DOHH2 (cell line): ENCODE measurements around the gene CLN5.

Source experiments
- H3F3A ChIP-seq: fragments of 200-600 bp; sonication (generic), shearing (Covaris generic); 2 replicates; pipeline ENCODE4 v1.6.0; 2016; ENCODE audit warnings: antibody characterized with exemption, mild to moderate bottlenecking; ENCODE audit not compliant: control insufficient read depth, insufficient read depth
- H3K27ac ChIP-seq: fragments of 200-600 bp; sonication (generic); 2 replicates; pipeline ENCODE4 v1.5.1; 2014; ENCODE audit warnings: low read depth, mild to moderate bottlenecking, low read length, moderate library complexity
- H3K27me3 ChIP-seq: fragments of 200-600 bp; sonication (generic); 2 replicates; pipeline ENCODE4 v1.6.1; 2014; ENCODE audit warnings: mild to moderate bottlenecking, low read length, mixed read lengths; ENCODE audit not compliant: control insufficient read depth
- H3K36me3 ChIP-seq: fragments of 200-600 bp; sonication (generic); 2 replicates; pipeline ENCODE4 v1.6.1; 2014; ENCODE audit warnings: mild to moderate bottlenecking, low read length, moderate library complexity, mixed read lengths; ENCODE audit not compliant: control insufficient read depth
- H3K4me1 ChIP-seq: fragments of 200-600 bp; sonication (generic); 2 replicates; pipeline ENCODE4 v1.6.1; 2014; ENCODE audit warnings: mild to moderate bottlenecking, low read length, mixed read lengths; ENCODE audit not compliant: control insufficient read depth
- H3K4me2 ChIP-seq: fragments of 200-600 bp; sonication (generic); 2 replicates; pipeline ENCODE4 v1.6.0; 2014; ENCODE audit warnings: mild to moderate bottlenecking, low read length, moderate library complexity
- H3K4me3 ChIP-seq: fragments of 200-600 bp; sonication (generic); 2 replicates; pipeline ENCODE4 v1.5.1; 2014; ENCODE audit warnings: mild to moderate bottlenecking, low read length, mixed read lengths
- H3K79me2 ChIP-seq: fragments of 200-600 bp; sonication (generic); 2 replicates; pipeline ENCODE4 v1.6.1; 2014; ENCODE audit warnings: mild to moderate bottlenecking, low read length, mixed read lengths; ENCODE audit not compliant: control insufficient read depth
- H3K9me2 ChIP-seq: fragments of 200-600 bp; sonication (generic); replicated peaks from 2 replicates; pipeline ENCODE4 v1.6.1; 2014; ENCODE audit warnings: mild to moderate bottlenecking, low read length, mixed read lengths; ENCODE audit not compliant: control insufficient read depth
- H3K9me3 ChIP-seq: fragments of 200-600 bp; sonication (generic); 2 replicates; pipeline ENCODE4 v1.6.1; 2014; ENCODE audit warnings: antibody characterized with exemption, low read length, mixed read lengths; ENCODE audit not compliant: control insufficient read depth, insufficient read depth
- H4K20me1 ChIP-seq: fragments of 200-600 bp; sonication (generic); 2 replicates; pipeline ENCODE4 v1.6.0; 2014; ENCODE audit warnings: low read depth, mild to moderate bottlenecking, antibody characterized with exemption, low read length, moderate library complexity; ENCODE audit not compliant: control insufficient read depth, insufficient read depth
- EZH2phosphoT487 ChIP-seq: fragments of 200-600 bp; sonication (generic); IDR thresholded peaks from 2 replicates; pipeline ENCODE4 v1.6.1; 2017; ENCODE audit warnings: borderline replicate concordance, mild to moderate bottlenecking, antibody characterized with exemption, low read length, moderate library complexity, mixed read lengths
- TF ChIP-seq, protein P1 (sequence below): fragments of 200-600 bp; sonication (generic); IDR thresholded peaks from one replicate; pipeline ENCODE4 v1.5.1; 2014; ENCODE audit warnings: antibody characterized with exemption, mild to moderate bottlenecking, low read depth, low read length; ENCODE audit not compliant: poor library complexity, severe bottlenecking

The CLN5 gene

DNA sequence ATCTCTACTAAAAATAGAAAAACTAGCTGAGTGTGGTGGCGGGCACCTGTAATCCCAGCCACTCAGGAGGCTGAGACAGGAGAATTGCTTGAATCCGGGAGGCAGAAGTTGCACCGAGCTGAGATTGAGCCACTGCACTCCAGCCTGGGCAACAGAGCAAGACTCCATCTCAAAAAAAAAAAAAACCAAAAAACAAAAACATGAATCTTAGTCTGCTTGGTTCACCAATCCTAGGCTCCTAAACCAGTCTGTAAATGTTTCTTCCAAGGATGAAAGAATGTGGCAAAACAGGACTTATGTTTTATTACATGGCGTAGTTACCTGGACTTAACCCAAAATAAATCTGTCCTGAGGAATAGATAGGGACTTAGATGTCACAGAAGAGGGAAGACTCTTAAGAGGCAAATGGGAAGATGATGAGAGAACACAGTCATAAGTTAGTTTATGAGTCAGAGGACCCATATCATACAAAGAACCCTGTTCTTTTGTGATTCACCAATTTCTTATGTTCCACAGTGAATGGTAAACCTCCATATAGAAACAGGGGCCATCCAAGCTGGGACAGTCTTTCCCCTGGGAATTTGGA lies 41.9 kb downstream of the CLN5 start:
- Histone ChIP-seq H3K27me3 (no peaks in the 10 kb centered on the region), H3K36me3 (no peaks in the 10 kb centered on the region), H3K4me1 (no peaks in the 10 kb centered on the region), H3K79me2 (no peaks in the 10 kb centered on the region), H3K9me3 (no peaks in the 10 kb centered on the region), H3F3A (no peaks in the 10 kb centered on the region), H4K20me1 (no peaks in the 10 kb centered on the region), H3K4me2 (no peak overlapping the region), H3K4me3 (no peak overlapping the region), H3K27ac (no peak overlapping the region), H3K9me2 (no peaks in the 10 kb centered on the region)
- TF ChIP-seq EZH2phosphoT487: no peak
- TF ChIP-seq, protein P1, sequence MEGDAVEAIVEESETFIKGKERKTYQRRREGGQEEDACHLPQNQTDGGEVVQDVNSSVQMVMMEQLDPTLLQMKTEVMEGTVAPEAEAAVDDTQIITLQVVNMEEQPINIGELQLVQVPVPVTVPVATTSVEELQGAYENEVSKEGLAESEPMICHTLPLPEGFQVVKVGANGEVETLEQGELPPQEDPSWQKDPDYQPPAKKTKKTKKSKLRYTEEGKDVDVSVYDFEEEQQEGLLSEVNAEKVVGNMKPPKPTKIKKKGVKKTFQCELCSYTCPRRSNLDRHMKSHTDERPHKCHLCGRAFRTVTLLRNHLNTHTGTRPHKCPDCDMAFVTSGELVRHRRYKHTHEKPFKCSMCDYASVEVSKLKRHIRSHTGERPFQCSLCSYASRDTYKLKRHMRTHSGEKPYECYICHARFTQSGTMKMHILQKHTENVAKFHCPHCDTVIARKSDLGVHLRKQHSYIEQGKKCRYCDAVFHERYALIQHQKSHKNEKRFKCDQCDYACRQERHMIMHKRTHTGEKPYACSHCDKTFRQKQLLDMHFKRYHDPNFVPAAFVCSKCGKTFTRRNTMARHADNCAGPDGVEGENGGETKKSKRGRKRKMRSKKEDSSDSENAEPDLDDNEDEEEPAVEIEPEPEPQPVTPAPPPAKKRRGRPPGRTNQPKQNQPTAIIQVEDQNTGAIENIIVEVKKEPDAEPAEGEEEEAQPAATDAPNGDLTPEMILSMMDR: no peak

- no peak for TF ChIP-seq EZH2phosphoT487
- TF ChIP-seq, protein P1: no peak
- H3K4me2 ChIP-seq: no peak overlapping the region
These were observed 43.0 kb downstream of the CLN5 start for GRCh38 chr13:77034881-77035280.

GRCh38 chr13:77036279-77036678 lies 44.4 kb downstream of the CLN5 start:
- Histone ChIP-seq H3K9me2 (no peaks in the 10 kb centered on the region), H3K79me2 (no peaks in the 10 kb centered on the region), H3K9me3 (no peaks in the 10 kb centered on the region), H3K4me3 (no peak overlapping the region), H3K4me2 (no peak overlapping the region), H3K27me3 (no peaks in the 10 kb centered on the region), H3K4me1 (no peaks in the 10 kb centered on the region), H4K20me1 (no peaks in the 10 kb centered on the region), H3F3A (no peaks in the 10 kb centered on the region), H3K27ac (no peak overlapping the region), H3K36me3 (no peaks in the 10 kb centered on the region)
- no peak for TF ChIP-seq EZH2phosphoT487
- TF ChIP-seq, protein P1: no peak

More at GRCh38 chr13:77034881-77035280, 43.0 kb downstream of the CLN5 start:
- H3F3A ChIP-seq: no peaks in the 10 kb centered on the region
- no peaks in the 10 kb centered on the region for H3K4me1 ChIP-seq
- H4K20me1 ChIP-seq: no peaks in the 10 kb centered on the region
- no peak overlapping the region for H3K4me3 ChIP-seq
- H3K79me2 ChIP-seq: no peaks in the 10 kb centered on the region
- no peaks in the 10 kb centered on the region for H3K9me2 ChIP-seq
- no peak overlapping the region for H3K27ac ChIP-seq
- no peaks in the 10 kb centered on the region for H3K36me3 ChIP-seq
- no peaks in the 10 kb centered on the region for H3K9me3 ChIP-seq
- H3K27me3 ChIP-seq: no peaks in the 10 kb centered on the region
